ENCODE measurements around the gene PRR35. TPM values are rescaled to one million over a fixed set of nuclear protein-coding genes. Genes with fewer than 3 reads are reported as not detected.
A peak's percentile ranks its signal among the peaks of the same experiment; 100 is the strongest.

PRR35 gene
- total RNA-seq, 1 donor from 2014 or later = not detected

- H3K9me3 Mint-ChIP-seq (ENCODE audit: unreplicated experiment) = no peaks in the 10 kb centered on the region
- peaks cover 4% of the 10 kb centered on the region for H3K27me3 Mint-ChIP-seq (ENCODE audit: unreplicated experiment)
- H3K4me1 Mint-ChIP-seq (ENCODE audit: unreplicated experiment) = peaks cover 6% of the 10 kb centered on the region
- peak within 1 kb of the TSS; percentile 88 for H3K4me3 Mint-ChIP-seq (ENCODE audit: unreplicated experiment)
- TF ChIP-seq CTCF (IDR thresholded peaks at IDR 0.05; ENCODE audit: unreplicated experiment) = no peak
- no peaks in the 10 kb centered on the region for H3K36me3 Mint-ChIP-seq (ENCODE audit: low read depth, unreplicated experiment)
- H3K27ac Mint-ChIP-seq (ENCODE audit: unreplicated experiment) = peak within 1 kb of the TSS; percentile 13
- peak; percentile 45 for DNase-seq (ENCODE audit: low spot score)
These were observed 9.5 kb downstream of the PRR35 start, which contains the start of gene PIGQ for GRCh38 chr16:569445-570254. Gene PIGQ, plus strand, starts transcription at chr16:569968. Its CDS starts 4,107 bp downstream, at chr16:574075.

- peaks cover 8% of the 10 kb centered on the region for H3K27me3 Mint-ChIP-seq (ENCODE audit: unreplicated experiment)
- no peak for DNase-seq (ENCODE audit: low spot score)
- no peaks in the 10 kb centered on the region for H3K36me3 Mint-ChIP-seq (ENCODE audit: low read depth, unreplicated experiment)
- H3K27ac Mint-ChIP-seq (ENCODE audit: unreplicated experiment) = no peak overlapping the region
- no peak for TF ChIP-seq CTCF (IDR thresholded peaks at IDR 0.05; ENCODE audit: unreplicated experiment)
- peaks cover 10% of the 10 kb centered on the region for H3K4me1 Mint-ChIP-seq (ENCODE audit: unreplicated experiment)
- no peaks in the 10 kb centered on the region for H3K9me3 Mint-ChIP-seq (ENCODE audit: unreplicated experiment)
- no peak overlapping the region for H3K4me3 Mint-ChIP-seq (ENCODE audit: unreplicated experiment)
These were observed 12.9 kb downstream of the PRR35 start for GRCh38 chr16:572865-573650.

GRCh38 chr16:574021-574760 lies 14.0 kb downstream of the PRR35 start:
- no peak for TF ChIP-seq CTCF (IDR thresholded peaks at IDR 0.05; ENCODE audit: unreplicated experiment)
- H3K4me1 Mint-ChIP-seq (ENCODE audit: unreplicated experiment) = peaks cover 10% of the 10 kb centered on the region
- no peak overlapping the region for H3K4me3 Mint-ChIP-seq (ENCODE audit: unreplicated experiment)
- peaks cover 8% of the 10 kb centered on the region for H3K27me3 Mint-ChIP-seq (ENCODE audit: unreplicated experiment)
- H3K27ac Mint-ChIP-seq (ENCODE audit: unreplicated experiment) = no peak overlapping the region
- DNase-seq (ENCODE audit: low spot score) = no peak
- H3K9me3 Mint-ChIP-seq (ENCODE audit: unreplicated experiment) = no peaks in the 10 kb centered on the region
- H3K36me3 Mint-ChIP-seq (ENCODE audit: low read depth, unreplicated experiment) = no peaks in the 10 kb centered on the region

GRCh38 chr16:575354-576196 lies 15.4 kb downstream of the PRR35 start:
- Mint-ChIP-seq H3K4me3 (ENCODE audit: unreplicated experiment) (no peak overlapping the region), H3K4me1 (ENCODE audit: unreplicated experiment) (peaks cover 10% of the 10 kb centered on the region), H3K36me3 (ENCODE audit: low read depth, unreplicated experiment) (no peaks in the 10 kb centered on the region), H3K27me3 (ENCODE audit: unreplicated experiment) (peaks cover 8% of the 10 kb centered on the region), H3K9me3 (ENCODE audit: unreplicated experiment) (no peaks in the 10 kb centered on the region), H3K27ac (ENCODE audit: unreplicated experiment) (no peak overlapping the region)
- DNase-seq (ENCODE audit: low spot score) = no peak
- TF ChIP-seq CTCF (IDR thresholded peaks at IDR 0.05; ENCODE audit: unreplicated experiment) = no peak
